Stomach (tissue), 9 donors: ENCODE data around the gene KRTAP29-1. TPM values are rescaled to one million over a fixed set of nuclear protein-coding genes. Genes with fewer than 3 reads are reported as not detected.

Source experiments
- DNase-seq, 2 donors: peaks; one replicate each; pipeline versions ENCODE4 v3.0.0 to v3.0.0-alpha.2; 2013 to 2019
- H3K27ac ChIP-seq, 5 donors: fragments of 200-600 bp in 4 of 5; sonication (generic) in 4 of 5; one replicate each; pipeline ENCODE4 v1.5.1; 2013 to 2019; ENCODE audit warnings: mild to moderate bottlenecking in 1 of 5, moderate library complexity in 1 of 5
- H3K27me3 ChIP-seq, 3 donors: fragments of 200-600 bp; sonication (generic); one replicate each; pipeline ENCODE4 v1.5.1; 2017 to 2019; ENCODE audit warnings: mixed run types in 1 of 3
- H3K36me3 ChIP-seq, 4 donors: fragments of 200-600 bp; sonication (generic); 1 replicate in 3 of 4; 2 replicates in 1 of 4; pipeline ENCODE4 v1.5.1; 2016 to 2019
- H3K4me1 ChIP-seq, 4 donors: fragments of 200-600 bp; sonication (generic); one replicate each; pipeline ENCODE4 v1.5.1; 2016 to 2019
- H3K4me3 ChIP-seq, 4 donors: fragments of 200-600 bp; sonication (generic) in 3 of 4; one replicate each; pipeline ENCODE4 v1.5.1; 2016 to 2019; ENCODE audit warnings: mild to moderate bottlenecking in 1 of 4
- H3K9me3 ChIP-seq, 4 donors: fragments of 200-600 bp; sonication (generic); one replicate each; pipeline ENCODE4 v1.5.1; 2016 to 2019
- EP300 ChIP-seq: sonication (generic); formaldehyde crosslinking; IDR thresholded peaks from one replicate; pipeline ENCODE4 v1.6.1; 2017; ENCODE audit warnings: antibody characterized with exemption
- POLR2A ChIP-seq, 4 donors: fragments of 450-650 bp; IDR thresholded peaks; one replicate each; pipeline ENCODE4 v1.6.1; 2016; ENCODE audit warnings: antibody characterized with exemption in 4 of 4, control low read depth in 2 of 4, mild to moderate bottlenecking in 1 of 4, moderate library complexity in 1 of 4
- POLR2AphosphoS5 ChIP-seq, 3 donors: sonication (generic); formaldehyde crosslinking; IDR thresholded peaks; one replicate each; pipeline ENCODE4 v1.6.1; 2016; ENCODE audit warnings: antibody characterized with exemption in 3 of 3
- WGBS, 5 donors: extraction: QIAGEN DNeasy Blood & Tissue Kit in 3 of 5; methylation state at CpG; one replicate each; pipeline versions ENCODE4 v1.1.5 to v1.1.7; 2013 to 2018; 5-methylcytosine and 5-hydroxymethylcytosine counted together
- intact Hi-C: fragments of 100-400 bp; cut with DNase I; formaldehyde crosslinking; loops from one replicate; pipeline ENCODE4 v1.15.1; 2023; ENCODE audit warnings: low total_unique reads
- polyA plus RNA-seq, 3 donors: library from polyadenylated mRNA; stranded (reverse); fragments of 200-250 nt; gene quantifications; one replicate each; pipeline ENCODE4 v1.2.3, GENCODE V29; 2013
- total RNA-seq, 5 donors: library from RNA; depleted of rRNA; stranded (reverse); fragments of >200 nt; gene quantifications; one replicate each; pipeline versions ENCODE4 v1.1.0 to v1.2.3, GENCODE V29; 2014 to 2016
- TF ChIP-seq, protein P1 (sequence below), 7 experiments: fragments of 450-650 bp in 4 of 7; fragments of 200-600 bp in 3 of 7; sonication (generic) in 3 of 7; IDR thresholded peaks; one replicate each; pipeline ENCODE4 v1.5.1; 2016 to 2019; ENCODE audit warnings: antibody characterized with exemption in 7 of 7, control low read depth in 2 of 7, mild to moderate bottlenecking in 1 of 7
- donor health status: healthy with polysubstance abuse.
- donor health status: Bipolar disorder and iron deficiency.
- donor health status: healthy.

Gene KRTAP29-1
- total and polyA plus RNA-seq, 8 donors, result not detected

DNA sequence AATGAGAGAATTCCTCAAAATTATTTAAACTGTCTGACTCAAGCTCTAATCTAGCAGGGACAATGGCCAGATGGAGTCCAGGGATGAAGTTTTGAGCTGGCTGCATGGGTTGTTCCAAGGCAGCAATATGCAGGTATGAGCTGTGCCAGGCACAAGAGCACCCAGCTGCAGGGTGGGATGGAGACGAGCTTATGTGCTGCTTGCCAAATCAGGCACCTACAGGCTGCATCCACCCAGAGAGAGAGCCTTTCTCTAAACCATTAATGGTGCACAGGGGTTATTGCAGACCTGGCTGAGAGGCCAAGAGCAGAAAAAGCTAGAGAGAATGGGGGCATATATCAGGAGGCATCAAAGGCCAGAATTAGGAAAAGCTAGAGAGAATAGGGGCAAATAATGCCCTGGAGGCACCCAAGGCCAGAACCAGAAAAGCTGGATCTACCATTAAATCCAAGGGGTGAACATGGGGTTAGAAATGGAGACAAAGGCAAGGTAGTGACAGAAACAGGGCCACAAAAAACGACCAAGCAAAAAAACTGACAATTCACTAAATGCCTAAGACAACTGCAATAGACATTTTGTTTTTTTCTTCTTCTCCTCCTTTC lies 37.0 kb upstream of the KRTAP29-1 start:
- TF ChIP-seq EP300 (no peak), POLR2A (IDR thresholded peaks at IDR 0.05) (no peak), POLR2AphosphoS5 (IDR thresholded peaks at IDR 0.05) (no peak)
- TF ChIP-seq, protein P1, sequence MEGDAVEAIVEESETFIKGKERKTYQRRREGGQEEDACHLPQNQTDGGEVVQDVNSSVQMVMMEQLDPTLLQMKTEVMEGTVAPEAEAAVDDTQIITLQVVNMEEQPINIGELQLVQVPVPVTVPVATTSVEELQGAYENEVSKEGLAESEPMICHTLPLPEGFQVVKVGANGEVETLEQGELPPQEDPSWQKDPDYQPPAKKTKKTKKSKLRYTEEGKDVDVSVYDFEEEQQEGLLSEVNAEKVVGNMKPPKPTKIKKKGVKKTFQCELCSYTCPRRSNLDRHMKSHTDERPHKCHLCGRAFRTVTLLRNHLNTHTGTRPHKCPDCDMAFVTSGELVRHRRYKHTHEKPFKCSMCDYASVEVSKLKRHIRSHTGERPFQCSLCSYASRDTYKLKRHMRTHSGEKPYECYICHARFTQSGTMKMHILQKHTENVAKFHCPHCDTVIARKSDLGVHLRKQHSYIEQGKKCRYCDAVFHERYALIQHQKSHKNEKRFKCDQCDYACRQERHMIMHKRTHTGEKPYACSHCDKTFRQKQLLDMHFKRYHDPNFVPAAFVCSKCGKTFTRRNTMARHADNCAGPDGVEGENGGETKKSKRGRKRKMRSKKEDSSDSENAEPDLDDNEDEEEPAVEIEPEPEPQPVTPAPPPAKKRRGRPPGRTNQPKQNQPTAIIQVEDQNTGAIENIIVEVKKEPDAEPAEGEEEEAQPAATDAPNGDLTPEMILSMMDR (IDR thresholded peaks at IDR 0.05), result no peak
- DNase-seq, result no peak
- Histone ChIP-seq H3K9me3 (peaks cover 0 to 17% (median 10%) of the 10 kb centered on the region in 4 donors), H3K36me3 (no peaks in the 10 kb centered on the region), H3K4me3 (no peak overlapping the region), H3K27ac (no peak overlapping the region), H3K4me1 (peaks cover 0 to 12% (median 6%) of the 10 kb centered on the region in 4 donors), H3K27me3 (no peaks in the 10 kb centered on the region)
- intact Hi-C loops, result no loop called here
- 49 to 74% (median 50%) methylated on average over 2 of the region's 2 CpGs for WGBS, 5 donors

DNA sequence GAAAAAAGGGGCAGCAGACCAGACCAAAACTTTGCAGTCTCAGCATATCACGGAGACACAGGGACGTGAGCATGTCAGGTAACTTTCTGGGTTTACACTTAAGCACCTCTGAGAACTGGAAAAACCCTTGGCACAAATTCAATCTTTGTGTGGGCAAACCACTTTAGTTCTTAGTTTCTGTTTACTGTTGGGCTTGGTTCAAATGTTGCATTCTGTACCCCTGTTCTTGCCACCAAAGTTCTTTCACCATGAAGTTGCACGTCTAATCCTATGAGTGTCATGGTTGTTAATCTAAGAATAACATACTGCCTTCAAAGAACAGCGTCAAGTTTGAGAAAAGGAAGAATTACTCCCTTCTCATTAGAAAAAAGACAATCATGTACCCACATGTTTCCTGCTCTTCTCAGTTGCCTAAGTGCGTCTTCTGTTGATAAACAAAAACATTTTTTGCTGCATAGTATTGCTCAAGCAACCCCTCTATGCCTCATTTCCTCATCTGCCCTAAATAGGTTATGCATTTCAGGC lies 36.4 kb upstream of the KRTAP29-1 start:
- Histone ChIP-seq H3K4me1 (peaks cover 0 to 12% (median 6%) of the 10 kb centered on the region in 4 donors), H3K36me3 (no peaks in the 10 kb centered on the region), H3K4me3 (no peak overlapping the region), H3K27me3 (no peaks in the 10 kb centered on the region), H3K27ac (no peak overlapping the region), H3K9me3 (peaks cover 0 to 17% (median 10%) of the 10 kb centered on the region in 4 donors)
- WGBS, 5 donors, result 21 to 32% (median 25%) methylated on average over 5 of the region's 5 CpGs
- DNase-seq, result peak in 1 of 2 donors; percentile 46
- intact Hi-C loops, result no loop called here
- TF ChIP-seq POLR2A (IDR thresholded peaks at IDR 0.05), result no peak
- TF ChIP-seq EP300, result no peak
- TF ChIP-seq, protein P1 (IDR thresholded peaks at IDR 0.05), result no peak
- TF ChIP-seq POLR2AphosphoS5 (IDR thresholded peaks at IDR 0.05), result no peak

DNA sequence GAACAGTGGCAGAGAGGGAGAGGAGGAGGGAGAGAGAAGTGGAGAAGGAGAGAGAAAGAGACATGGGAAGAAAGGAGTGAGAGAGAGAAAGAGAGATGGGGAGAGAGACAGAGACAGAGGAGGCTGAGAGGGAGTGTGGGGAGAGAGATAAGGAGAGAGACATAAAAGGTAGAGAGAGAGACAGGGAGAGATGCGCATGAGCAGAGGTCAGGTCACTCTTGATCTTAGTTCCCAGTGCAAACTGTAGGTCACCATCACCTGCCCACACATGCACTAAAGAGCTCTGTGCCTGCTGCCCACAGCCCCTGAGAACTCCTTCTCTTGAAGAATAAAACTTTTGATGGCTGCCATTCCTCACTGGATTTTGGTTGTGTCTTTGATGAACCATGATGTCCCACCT lies 33.1 kb upstream of the KRTAP29-1 start:
- peaks cover 0 to 8% (median 0%) of the 10 kb centered on the region in 3 donors for H3K27me3 ChIP-seq
- 94 to 100% (median 97%) methylated on average over 1 of the region's 1 CpG for WGBS, 5 donors
- H3K4me3 ChIP-seq, result no peak overlapping the region
- no peaks in the 10 kb centered on the region for H3K9me3 ChIP-seq
- no peaks in the 10 kb centered on the region for H3K36me3 ChIP-seq
- DNase-seq, result no peak
- H3K4me1 ChIP-seq, result peaks cover 0 to 12% (median 6%) of the 10 kb centered on the region in 4 donors
- TF ChIP-seq, protein P1 (IDR thresholded peaks at IDR 0.05), result no peak
- TF ChIP-seq POLR2A (IDR thresholded peaks at IDR 0.05) (no peak), EP300 (no peak), POLR2AphosphoS5 (IDR thresholded peaks at IDR 0.05) (no peak)
- no peak overlapping the region for H3K27ac ChIP-seq
- intact Hi-C loops, result no loop called here

DNA sequence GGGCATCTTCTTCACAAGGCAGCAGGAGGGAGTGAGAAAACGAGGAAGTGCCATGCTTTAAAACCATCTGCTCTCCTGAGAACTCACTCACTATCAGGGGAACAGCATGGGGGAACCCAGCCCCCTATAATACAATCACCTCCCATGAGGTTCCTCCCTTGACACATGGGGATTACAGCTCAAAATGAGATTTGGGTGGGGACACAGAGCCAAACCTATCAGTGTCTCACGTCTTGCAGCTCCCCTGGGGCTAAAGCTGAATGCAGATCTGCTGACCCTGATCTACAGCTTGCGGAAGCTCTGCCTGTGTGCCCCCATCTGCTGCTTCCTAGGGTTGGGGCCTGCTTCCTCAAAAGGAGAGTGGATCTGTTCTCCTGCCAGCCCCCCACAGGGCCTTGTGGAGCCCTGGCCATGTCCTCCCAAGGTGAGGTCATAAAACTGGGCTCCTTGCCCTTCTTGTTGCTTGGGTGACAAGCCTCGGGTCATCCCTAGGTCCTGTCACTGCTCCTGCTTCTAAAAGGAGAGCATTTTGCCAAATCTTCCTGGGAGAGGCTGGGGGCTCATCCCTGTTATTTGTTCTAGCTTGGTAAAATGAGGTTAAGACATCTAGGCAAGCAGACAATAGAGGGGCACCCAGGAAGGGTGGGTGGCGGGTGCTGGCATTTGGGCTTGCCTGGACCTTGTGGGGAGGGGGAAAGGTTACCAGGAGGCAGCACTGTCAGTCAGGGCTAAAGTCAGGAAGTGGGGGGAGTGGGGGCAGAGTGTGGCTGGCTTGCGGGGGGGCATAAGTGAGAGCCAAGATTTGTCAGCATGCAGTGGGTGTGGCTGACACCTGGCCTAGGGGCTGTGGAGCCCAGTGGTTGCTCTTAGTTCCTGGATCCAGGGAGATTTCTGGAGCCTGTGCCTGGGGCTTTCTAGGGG lies 32.0 kb upstream of the KRTAP29-1 start:
- Histone ChIP-seq H3K4me3 (no peak overlapping the region), H3K27ac (no peak overlapping the region), H3K36me3 (no peaks in the 10 kb centered on the region), H3K9me3 (no peaks in the 10 kb centered on the region), H3K27me3 (peaks cover 0 to 8% (median 0%) of the 10 kb centered on the region in 3 donors), H3K4me1 (peaks cover 0 to 11% (median 5%) of the 10 kb centered on the region in 4 donors)
- DNase-seq, result no peak
- no peak for TF ChIP-seq POLR2A (IDR thresholded peaks at IDR 0.05)
- no peak for TF ChIP-seq POLR2AphosphoS5 (IDR thresholded peaks at IDR 0.05)
- TF ChIP-seq, protein P1 (IDR thresholded peaks at IDR 0.05), result no peak
- no peak for TF ChIP-seq EP300
- WGBS, 5 donors, result 62 to 79% (median 75%) methylated on average over 5 to 6 of the region's 6 CpGs
- intact Hi-C loops, result no loop called here
